ENCODE measurements around the gene PRKACG. TPM values are rescaled to one million over a fixed set of nuclear protein-coding genes. Genes with fewer than 3 reads are reported as not detected.
"Not testable (repeated sequence)": the region's sequence is repeated elsewhere in the genome, so short reads cannot be mapped to it uniquely, and the experiment has no call there.

PRKACG gene
- not detected for total RNA-seq

GRCh38 chr9:69014013-69014412 is at the start of gene PRKACG:
Gene PRKACG (minus strand): TSS chr9:69014113. CDS start chr9:69014092, 21 bp downstream.
- H3K36me3 Mint-ChIP-seq (ENCODE audit: low read depth) = no peaks in the 10 kb centered on the region
- no peak within 1 kb of the TSS for H3K4me3 Mint-ChIP-seq
- no peak for DNase-seq
- no peak within 1 kb of the TSS for H3K27ac Mint-ChIP-seq
- peaks cover 18% of the 10 kb centered on the region for H3K4me1 Mint-ChIP-seq (ENCODE audit: low read depth)
- H3K27me3 Mint-ChIP-seq (ENCODE audit: low read depth) = peaks cover 11% of the 10 kb centered on the region
- CTCF ChIA-PET = interaction anchor here (1.2 kb wide), 1 partner anchor 12 kb away, joined by 5 read pairs; no protein-coding TSS in a partner anchor
- intact Hi-C loops (cut with micrococcal nuclease) = loop anchor here (5.0 kb wide), 1 partner anchor 327 kb away; no protein-coding TSS in a partner anchor
- H3K9me3 Mint-ChIP-seq = no peaks in the 10 kb centered on the region

- Mint-ChIP-seq H3K27me3 (ENCODE audit: low read depth) (no peaks in the 10 kb centered on the region), H3K27ac (no peak overlapping the region), H3K4me3 (no peak overlapping the region), H3K36me3 (ENCODE audit: low read depth) (peaks cover 29% of the 10 kb centered on the region), H3K9me3 (no peaks in the 10 kb centered on the region), H3K4me1 (ENCODE audit: low read depth) (no peaks in the 10 kb centered on the region)
- CTCF ChIA-PET = no interaction called here
- intact Hi-C loops (cut with micrococcal nuclease) = no loop called here
- DNase-seq = no peak
These were observed 48.3 kb upstream of the PRKACG start for GRCh38 chr9:69062195-69062594.

GRCh38 chr9:69060766-69061165 is 46.9 kb upstream of the PRKACG start:
- Mint-ChIP-seq H3K4me1 (ENCODE audit: low read depth) (no peaks in the 10 kb centered on the region), H3K27me3 (ENCODE audit: low read depth) (no peaks in the 10 kb centered on the region), H3K9me3 (no peaks in the 10 kb centered on the region), H3K27ac (no peak overlapping the region), H3K4me3 (no peak overlapping the region), H3K36me3 (ENCODE audit: low read depth) (peaks cover 29% of the 10 kb centered on the region)
- CTCF ChIA-PET = no interaction called here
- intact Hi-C loops (cut with micrococcal nuclease) = no loop called here
- DNase-seq = no peak

- Mint-ChIP-seq H3K9me3 (no peaks in the 10 kb centered on the region), H3K4me1 (ENCODE audit: low read depth) (no peaks in the 10 kb centered on the region), H3K27me3 (ENCODE audit: low read depth) (no peaks in the 10 kb centered on the region), H3K36me3 (ENCODE audit: low read depth) (peaks cover 39% of the 10 kb centered on the region), H3K4me3 (no peak overlapping the region), H3K27ac (no peak overlapping the region)
- no peak for DNase-seq
- CTCF ChIA-PET = interaction anchor here (0.6 to 5.5 kb wide), 3 partner anchors 23 to 135 kb away, joined by 3 to 121 read pairs (median 5); partner anchors contain the start of gene FXN
- intact Hi-C loops (cut with micrococcal nuclease) = loop anchor here (10.0 kb wide), 1 partner anchor 367 kb away; no protein-coding TSS in a partner anchor
These were observed 44.2 kb upstream of the PRKACG start for GRCh38 chr9:69058101-69058500.

GRCh38 chr9:69056191-69056815 is 42.4 kb upstream of the PRKACG start:
- Mint-ChIP-seq H3K27ac (no peak overlapping the region), H3K27me3 (ENCODE audit: low read depth) (no peaks in the 10 kb centered on the region), H3K4me1 (ENCODE audit: low read depth) (no peaks in the 10 kb centered on the region), H3K36me3 (ENCODE audit: low read depth) (peaks cover 37% of the 10 kb centered on the region), H3K4me3 (no peak overlapping the region), H3K9me3 (no peaks in the 10 kb centered on the region)
- DNase-seq = no peak
- intact Hi-C loops (cut with micrococcal nuclease) = loop anchor here (10.0 kb wide), 1 partner anchor 368 kb away; no protein-coding TSS in a partner anchor
- CTCF ChIA-PET = interaction anchor here (0.8 to 5.5 kb wide), 4 partner anchors 10 to 143 kb away, joined by 3 to 121 read pairs (median 7); partner anchors contain the start of gene FXN

GRCh38 chr9:69054989-69055388 is 41.1 kb upstream of the PRKACG start:
- CTCF ChIA-PET = interaction anchor here (0.6 to 5.5 kb wide), 9 partner anchors 9 to 353 kb away, joined by 3 to 121 read pairs (median 5); partner anchors contain the start of gene FXN
- intact Hi-C loops (cut with micrococcal nuclease) = loop anchor here (1.0 to 10.0 kb wide), 3 partner anchors 138 to 492 kb away; no protein-coding TSS in a partner anchor
- H3K4me3 Mint-ChIP-seq = no peak overlapping the region
- H3K36me3 Mint-ChIP-seq (ENCODE audit: low read depth) = peaks cover 31% of the 10 kb centered on the region
- no peak overlapping the region for H3K27ac Mint-ChIP-seq
- H3K4me1 Mint-ChIP-seq (ENCODE audit: low read depth) = no peaks in the 10 kb centered on the region
- no peaks in the 10 kb centered on the region for H3K27me3 Mint-ChIP-seq (ENCODE audit: low read depth)
- no peak for DNase-seq
- no peaks in the 10 kb centered on the region for H3K9me3 Mint-ChIP-seq

- CTCF ChIA-PET = interaction anchor here (1.2 kb wide), 1 partner anchor 142 kb away, joined by 4 read pairs; no protein-coding TSS in a partner anchor
- H3K27ac Mint-ChIP-seq; H3K27me3 Mint-ChIP-seq (ENCODE audit: low read depth); H3K4me3 Mint-ChIP-seq; DNase-seq; H3K9me3 Mint-ChIP-seq; H3K4me1 Mint-ChIP-seq (ENCODE audit: low read depth): not testable (repeated sequence)
- intact Hi-C loops (cut with micrococcal nuclease) = loop anchor here (5.0 to 10.0 kb wide), 2 partner anchors 374 to 496 kb away; no protein-coding TSS in a partner anchor
- H3K36me3 Mint-ChIP-seq (ENCODE audit: low read depth) = peaks cover 19% of the 10 kb centered on the region
These were observed 37.0 kb upstream of the PRKACG start for GRCh38 chr9:69050936-69051335.

GRCh38 chr9:69049094-69049493 is 35.2 kb upstream of the PRKACG start:
- CTCF ChIA-PET = interaction anchor here (0.6 to 1.6 kb wide), 4 partner anchors 14 to 165 kb away, joined by 3 to 6 read pairs (median 4); partner anchors contain the start of gene FXN
- H3K36me3 Mint-ChIP-seq (ENCODE audit: low read depth) = peaks cover 16% of the 10 kb centered on the region
- no peak overlapping the region for H3K4me3 Mint-ChIP-seq
- no peaks in the 10 kb centered on the region for H3K9me3 Mint-ChIP-seq
- DNase-seq = no peak
- intact Hi-C loops (cut with micrococcal nuclease) = no loop called here
- H3K27me3 Mint-ChIP-seq (ENCODE audit: low read depth) = no peaks in the 10 kb centered on the region
- H3K27ac Mint-ChIP-seq = no peak overlapping the region
- H3K4me1 Mint-ChIP-seq (ENCODE audit: low read depth) = peaks cover 8% of the 10 kb centered on the region

- no peaks in the 10 kb centered on the region for H3K9me3 Mint-ChIP-seq
- DNase-seq = no peak
- no peaks in the 10 kb centered on the region for H3K27me3 Mint-ChIP-seq (ENCODE audit: low read depth)
- H3K4me1 Mint-ChIP-seq (ENCODE audit: low read depth) = peaks cover 18% of the 10 kb centered on the region
- peaks cover 9% of the 10 kb centered on the region for H3K36me3 Mint-ChIP-seq (ENCODE audit: low read depth)
- CTCF ChIA-PET = interaction anchor here (0.6 to 1.6 kb wide), 2 partner anchors 11 to 304 kb away, joined by 3 read pairs; partner anchors contain the start of gene FXN
- intact Hi-C loops (cut with micrococcal nuclease) = no loop called here
- H3K27ac Mint-ChIP-seq = no peak overlapping the region
- no peak overlapping the region for H3K4me3 Mint-ChIP-seq
These were observed 33.5 kb upstream of the PRKACG start for GRCh38 chr9:69047371-69047770.

- H3K4me3 Mint-ChIP-seq = no peak overlapping the region
- intact Hi-C loops (cut with micrococcal nuclease) = no loop called here
- DNase-seq = no peak
- CTCF ChIA-PET = interaction anchor here (1.6 to 2.0 kb wide), 2 partner anchors 9 to 11 kb away, joined by 3 to 8 read pairs; partner anchors contain the start of gene FXN
- H3K4me1 Mint-ChIP-seq (ENCODE audit: low read depth) = peaks cover 21% of the 10 kb centered on the region
- peaks cover 9% of the 10 kb centered on the region for H3K36me3 Mint-ChIP-seq (ENCODE audit: low read depth)
- no peaks in the 10 kb centered on the region for H3K9me3 Mint-ChIP-seq
- no peaks in the 10 kb centered on the region for H3K27me3 Mint-ChIP-seq (ENCODE audit: low read depth)
- H3K27ac Mint-ChIP-seq = no peak overlapping the region
These were observed 32.8 kb upstream of the PRKACG start for GRCh38 chr9:69046723-69047122.

GRCh38 chr9:69045821-69046220 is 31.9 kb upstream of the PRKACG start:
- Mint-ChIP-seq H3K27ac (no peak overlapping the region), H3K9me3 (no peaks in the 10 kb centered on the region), H3K4me3 (no peak overlapping the region), H3K36me3 (ENCODE audit: low read depth) (peaks cover 9% of the 10 kb centered on the region), H3K27me3 (ENCODE audit: low read depth) (no peaks in the 10 kb centered on the region), H3K4me1 (ENCODE audit: low read depth) (peaks cover 24% of the 10 kb centered on the region)
- DNase-seq = no peak
- intact Hi-C loops (cut with micrococcal nuclease) = no loop called here
- CTCF ChIA-PET = interaction anchor here (0.7 to 2.0 kb wide), 5 partner anchors 8 to 149 kb away, joined by 3 to 8 read pairs (median 3); partner anchors contain the start of gene FXN

GRCh38 chr9:69044240-69045219 is 30.6 kb upstream of the PRKACG start:
- H3K9me3 Mint-ChIP-seq = no peaks in the 10 kb centered on the region
- CTCF ChIA-PET = interaction anchor here (0.9 to 1.6 kb wide), 3 partner anchors 9 to 151 kb away, joined by 3 to 5 read pairs (median 3); no protein-coding TSS in a partner anchor
- H3K27ac Mint-ChIP-seq = no peak overlapping the region
- H3K36me3 Mint-ChIP-seq (ENCODE audit: low read depth) = peaks cover 7% of the 10 kb centered on the region
- H3K4me3 Mint-ChIP-seq = no peak overlapping the region
- DNase-seq = no peak
- H3K27me3 Mint-ChIP-seq (ENCODE audit: low read depth) = no peaks in the 10 kb centered on the region
- intact Hi-C loops (cut with micrococcal nuclease) = no loop called here
- H3K4me1 Mint-ChIP-seq (ENCODE audit: low read depth) = peaks cover 26% of the 10 kb centered on the region
